Adrenal gland (tissue), 12 donors: ENCODE data around the gene MFAP2. TPM values are rescaled to one million over a fixed set of nuclear protein-coding genes. Genes with fewer than 3 reads are reported as not detected.

Experiments
- DNase-seq, 7 donors: peaks; one replicate each; pipeline ENCODE4 v3.0.0-alpha.2; 2019 to 2020
- H3K27ac ChIP-seq, 5 donors: fragments of 200-600 bp; sonication (generic) in 4 of 5; 1 replicate in 3 of 5; 2 replicates in 2 of 5; pipeline versions ENCODE4 v1.5.1 to v1.8.0; 2016 to 2020; ENCODE audit warnings: mild to moderate bottlenecking in 1 of 5
- H3K27me3 ChIP-seq: fragments of 200-600 bp; 2 replicates; pipeline ENCODE4 v1.8.0; 2021
- H3K36me3 ChIP-seq, 2 donors: fragments of 200-600 bp; replicated peaks in 1 of 2; 1 replicate in 1 of 2; 2 replicates in 1 of 2; pipeline versions ENCODE4 v1.5.1 to v1.8.0; 2018 to 2022
- H3K4me1 ChIP-seq, 2 donors: fragments of 200-600 bp; replicated peaks in 1 of 2; 1 replicate in 1 of 2; 2 replicates in 1 of 2; pipeline versions ENCODE4 v1.5.1 to v1.8.0; 2018 to 2021
- H3K4me3 ChIP-seq, 4 donors: fragments of 200-600 bp; sonication (generic) in 3 of 4; one replicate each; pipeline ENCODE4 v1.5.1; 2016 to 2018
- H3K9me3 ChIP-seq, 3 donors: fragments of 200-600 bp; sonication (generic) in 1 of 3; replicated peaks in 1 of 3; 1 replicate in 2 of 3; 2 replicates in 1 of 3; pipeline versions ENCODE4 v1.5.1 to v1.8.0; 2016 to 2021
- POLR2A ChIP-seq, 2 donors: fragments of 450-650 bp; IDR thresholded peaks; one replicate each; pipeline ENCODE4 v1.6.1; 2017; ENCODE audit warnings: antibody characterized with exemption in 2 of 2, mild to moderate bottlenecking in 2 of 2, moderate library complexity in 1 of 2
- WGBS, 4 donors: extraction: QIAGEN DNeasy Blood & Tissue Kit in 2 of 4; methylation state at CpG; one replicate each; pipeline versions ENCODE4 v1.1.5 to v1.1.7; 2013 to 2017; 5-methylcytosine and 5-hydroxymethylcytosine counted together
- intact Hi-C, 2 donors: fragments of 100-400 bp; cut with DNase I; formaldehyde crosslinking; loops; one replicate each; pipeline versions ENCODE4 v1.14.1 to v1.15.0; 2022 to 2023
- polyA plus RNA-seq, 3 donors: library from polyadenylated mRNA; stranded (reverse); fragments of 200-250 nt in 2 of 3; fragments of 350-450 nt in 1 of 3; fragmentation: Illumina TruSeq in 1 of 3; extraction: RNeasy Lipid Tissue Mini Kit (QIAGEN cat#74804) in 1 of 3; gene quantifications; one replicate each; pipeline ENCODE4 v1.2.3, GENCODE V29; 2013 to 2014
- total RNA-seq, 9 donors: library from RNA; depleted of rRNA in 4 of 9; stranded (reverse); fragments of >200 nt in 4 of 9; fragments of 120-200 nt in 1 of 9; fragmentation: NEBNext Ultra II Directional in 1 of 9; extraction: Animal tissue kit (Norgen Biotek cat#: 25700) in 1 of 9; gene quantifications; one replicate each; pipeline versions ENCODE4 v1.1.0 to v1.2.4, GENCODE V29; 2013 to 2023
- TF ChIP-seq, protein P1 (sequence below), 6 experiments: fragments of 450-650 bp in 4 of 6; fragments of 200-600 bp in 2 of 6; sonication (generic) in 1 of 6; IDR thresholded peaks; 1 replicate in 5 of 6; 2 replicates in 1 of 6; pipeline versions ENCODE4 v1.5.1 to v1.8.0; 2016 to 2021; ENCODE audit warnings: antibody characterized with exemption in 6 of 6, mild to moderate bottlenecking in 2 of 6, moderate library complexity in 1 of 6
- donor health status: healthy with polysubstance abuse.
- donor health status: Bipolar disorder and iron deficiency.
- donor health status: DM: yes; HTN: yes; CAD: no.
- donor health status: DM: no; HTN: no; CAD: no.
- donor health status: DM: no; HTN: no; CAD: no.
- donor health status: DM: yes; HTN: yes; CAD: no.

MFAP2 gene
- total and polyA plus RNA-seq, 12 donors = 0.79 to 17.7 (median 4.5) TPM

DNA sequence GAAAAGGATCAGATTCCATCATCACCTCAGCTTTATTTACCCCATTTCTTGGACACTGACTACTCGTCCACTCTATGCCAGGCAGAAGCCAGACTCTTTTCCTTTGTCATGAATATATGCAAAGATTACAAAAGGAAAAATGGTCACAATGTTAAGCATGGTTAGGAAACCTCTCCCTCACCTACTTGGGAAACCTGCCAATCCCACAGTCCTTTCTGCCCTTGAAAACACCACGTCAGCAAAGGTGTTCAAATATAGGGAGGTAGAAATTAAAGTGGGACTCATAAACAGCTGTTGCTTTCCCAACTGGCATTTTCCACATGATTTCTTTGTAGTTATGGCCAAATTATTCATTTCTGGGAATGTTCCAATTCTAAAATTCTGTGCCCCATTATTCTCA is 47.5 kb upstream of the MFAP2 start:
- DNase-seq = no peak
- TF ChIP-seq, protein P1, sequence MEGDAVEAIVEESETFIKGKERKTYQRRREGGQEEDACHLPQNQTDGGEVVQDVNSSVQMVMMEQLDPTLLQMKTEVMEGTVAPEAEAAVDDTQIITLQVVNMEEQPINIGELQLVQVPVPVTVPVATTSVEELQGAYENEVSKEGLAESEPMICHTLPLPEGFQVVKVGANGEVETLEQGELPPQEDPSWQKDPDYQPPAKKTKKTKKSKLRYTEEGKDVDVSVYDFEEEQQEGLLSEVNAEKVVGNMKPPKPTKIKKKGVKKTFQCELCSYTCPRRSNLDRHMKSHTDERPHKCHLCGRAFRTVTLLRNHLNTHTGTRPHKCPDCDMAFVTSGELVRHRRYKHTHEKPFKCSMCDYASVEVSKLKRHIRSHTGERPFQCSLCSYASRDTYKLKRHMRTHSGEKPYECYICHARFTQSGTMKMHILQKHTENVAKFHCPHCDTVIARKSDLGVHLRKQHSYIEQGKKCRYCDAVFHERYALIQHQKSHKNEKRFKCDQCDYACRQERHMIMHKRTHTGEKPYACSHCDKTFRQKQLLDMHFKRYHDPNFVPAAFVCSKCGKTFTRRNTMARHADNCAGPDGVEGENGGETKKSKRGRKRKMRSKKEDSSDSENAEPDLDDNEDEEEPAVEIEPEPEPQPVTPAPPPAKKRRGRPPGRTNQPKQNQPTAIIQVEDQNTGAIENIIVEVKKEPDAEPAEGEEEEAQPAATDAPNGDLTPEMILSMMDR (IDR thresholded peaks at IDR 0.05) = no peak
- TF ChIP-seq POLR2A (IDR thresholded peaks at IDR 0.05) = no peak
- no peaks in the 10 kb centered on the region for H3K9me3 ChIP-seq
- no peak overlapping the region for H3K27ac ChIP-seq
- H3K27me3 ChIP-seq = no peaks in the 10 kb centered on the region
- no peak overlapping the region for H3K4me3 ChIP-seq
- peaks cover 0 to 83% of the 10 kb centered on the region in 2 donors for H3K36me3 ChIP-seq
- no peaks in the 10 kb centered on the region for H3K4me1 ChIP-seq
- intact Hi-C loops = no loop called here
- 59 to 66% (median 60%) methylated on average over 2 of the region's 2 CpGs for WGBS, 4 donors

DNA sequence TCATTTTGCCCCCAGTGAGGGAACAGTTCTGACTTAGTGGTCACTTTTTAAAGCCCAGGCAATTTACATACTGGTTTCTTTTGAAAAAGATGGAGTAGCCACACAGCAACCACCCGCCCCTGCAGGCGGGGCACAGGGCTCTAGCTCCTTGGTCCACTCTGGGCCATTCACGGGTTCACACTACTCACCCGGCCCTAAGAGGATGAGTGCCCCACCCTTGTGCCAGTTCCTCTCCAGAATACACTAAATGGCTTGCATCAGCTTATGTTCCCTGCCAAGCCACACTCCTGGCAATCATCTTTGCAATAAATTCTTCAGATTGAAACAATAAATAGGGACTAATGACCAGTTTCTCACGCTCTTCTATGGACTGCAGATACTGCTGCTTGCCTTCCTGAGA is 47.0 kb upstream of the MFAP2 start:
- 75 to 78% (median 77%) methylated on average over 5 of the region's 5 CpGs for WGBS, 4 donors
- Histone ChIP-seq H3K27ac (no peak overlapping the region), H3K4me1 (no peaks in the 10 kb centered on the region), H3K4me3 (no peak overlapping the region), H3K9me3 (no peaks in the 10 kb centered on the region), H3K36me3 (peaks cover 0 to 83% of the 10 kb centered on the region in 2 donors), H3K27me3 (no peaks in the 10 kb centered on the region)
- DNase-seq = no peak
- TF ChIP-seq POLR2A (IDR thresholded peaks at IDR 0.05) = no peak
- TF ChIP-seq, protein P1 (IDR thresholded peaks at IDR 0.05) = no peak
- intact Hi-C loops = no loop called here

DNA sequence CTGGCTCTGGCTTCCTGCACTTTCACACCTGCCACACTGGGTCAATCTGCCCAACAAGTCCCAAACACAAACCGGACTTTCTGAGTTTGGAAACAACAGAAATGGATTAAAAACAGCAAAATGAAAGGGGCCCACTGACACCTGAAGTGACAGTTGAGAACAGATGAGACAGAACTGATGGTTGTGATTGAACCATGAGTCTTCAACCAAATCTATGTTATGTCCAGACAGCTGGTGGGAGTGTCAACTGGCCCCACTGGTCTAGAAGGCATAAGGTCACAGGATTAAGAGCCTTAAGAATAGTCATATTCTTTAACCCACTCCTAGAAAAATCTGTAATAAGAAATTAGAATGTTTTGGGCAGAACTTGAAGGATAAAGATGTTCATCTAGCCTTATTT is 44.3 kb upstream of the MFAP2 start:
- 83 to 100% (median 91%) methylated on average over 1 of the region's 1 CpG for WGBS, 4 donors

DNA sequence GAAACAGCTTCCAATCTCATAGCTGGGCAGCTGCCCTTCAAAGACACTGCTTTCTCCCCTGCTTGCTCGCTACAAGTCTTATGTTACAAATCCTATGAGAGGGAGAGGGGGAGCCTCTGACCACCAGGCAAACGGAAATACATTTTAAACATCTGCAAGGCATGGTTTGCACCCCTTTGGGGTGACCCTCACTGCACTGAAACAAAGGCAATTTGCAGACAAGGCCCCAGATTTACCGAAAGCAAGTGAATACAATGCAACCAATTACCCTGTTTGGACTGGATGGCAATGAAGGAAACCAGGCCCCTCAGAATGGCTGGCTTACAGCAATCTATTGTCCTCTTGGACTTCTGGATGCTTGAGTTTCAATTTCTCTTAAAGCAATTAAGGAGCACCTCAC is 43.2 kb upstream of the MFAP2 start:
- WGBS, 4 donors = 63 to 90% (median 81%) methylated on average over 3 of the region's 3 CpGs
- TF ChIP-seq, protein P1 (IDR thresholded peaks at IDR 0.05) = no peak
- TF ChIP-seq POLR2A (IDR thresholded peaks at IDR 0.05) = no peak
- Histone ChIP-seq H3K4me1 (no peaks in the 10 kb centered on the region), H3K36me3 (peaks cover 0 to 98% of the 10 kb centered on the region in 2 donors), H3K9me3 (no peaks in the 10 kb centered on the region), H3K27me3 (no peaks in the 10 kb centered on the region), H3K4me3 (no peak overlapping the region), H3K27ac (no peak overlapping the region)
- intact Hi-C loops = no loop called here
- peak in 1 of 7 donors; percentile 36 for DNase-seq

More for the DNA sequence above, 44.3 kb upstream of the MFAP2 start:
- no peak overlapping the region for H3K27ac ChIP-seq
- TF ChIP-seq, protein P1 (IDR thresholded peaks at IDR 0.05) = no peak
- TF ChIP-seq POLR2A (IDR thresholded peaks at IDR 0.05) = no peak
- H3K4me1 ChIP-seq = no peaks in the 10 kb centered on the region
- no peak overlapping the region for H3K4me3 ChIP-seq
- no peaks in the 10 kb centered on the region for H3K27me3 ChIP-seq
- intact Hi-C loops = no loop called here
- no peaks in the 10 kb centered on the region for H3K9me3 ChIP-seq
- peak in 1 of 7 donors; percentile 8 for DNase-seq
- peaks cover 0 to 90% of the 10 kb centered on the region in 2 donors for H3K36me3 ChIP-seq
